Measurements from ENCODE around the gene PTPRT. TPM values are rescaled to one million over a fixed set of nuclear protein-coding genes. Genes with fewer than 3 reads are reported as not detected.

PTPRT gene
- total and polyA plus RNA-seq, 9 donors, result under 0.01 to 3.2 (median 0.22) TPM; not detected in 1

DNA sequence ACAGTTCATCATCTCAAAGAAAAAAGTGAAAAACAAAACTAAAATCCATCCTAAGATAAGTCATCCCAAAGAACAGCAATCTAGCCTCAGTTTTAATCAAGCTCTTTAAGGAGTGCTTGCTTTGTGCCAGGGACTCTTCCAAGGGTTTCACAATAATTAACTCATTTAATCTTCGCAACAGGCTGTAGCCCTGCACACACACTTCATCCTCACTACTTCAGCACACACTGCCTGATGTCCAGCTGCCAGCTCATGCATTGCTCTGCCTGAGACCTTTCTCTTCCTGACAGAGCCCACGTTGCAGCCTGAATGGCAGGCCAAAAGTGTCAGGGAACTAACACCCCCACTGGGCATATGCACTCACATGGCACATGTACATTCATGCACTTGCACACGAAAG lies 21.2 kb upstream of the PTPRT start:
- Histone ChIP-seq H3K27me3 (no peaks in the 10 kb centered on the region), H3K36me3 (no peaks in the 10 kb centered on the region), H3K27ac (no peak overlapping the region), H3K9me3 (no peaks in the 10 kb centered on the region), H3K4me1 (ENCODE audit: insufficient read depth) (no peaks in the 10 kb centered on the region), H3K4me3 (no peak overlapping the region)
- DNase-seq, result no peak
- WGBS, 3 donors, result 56 to 65% (median 65%) methylated on average over 3 of the region's 3 CpGs
- intact Hi-C loops (cut with DNase I), result no loop called here
- TF ChIP-seq POLR2A (IDR thresholded peaks at IDR 0.05) (no peak), EP300 (IDR thresholded peaks at IDR 0.05) (no peak)
- TF ChIP-seq, protein P1, sequence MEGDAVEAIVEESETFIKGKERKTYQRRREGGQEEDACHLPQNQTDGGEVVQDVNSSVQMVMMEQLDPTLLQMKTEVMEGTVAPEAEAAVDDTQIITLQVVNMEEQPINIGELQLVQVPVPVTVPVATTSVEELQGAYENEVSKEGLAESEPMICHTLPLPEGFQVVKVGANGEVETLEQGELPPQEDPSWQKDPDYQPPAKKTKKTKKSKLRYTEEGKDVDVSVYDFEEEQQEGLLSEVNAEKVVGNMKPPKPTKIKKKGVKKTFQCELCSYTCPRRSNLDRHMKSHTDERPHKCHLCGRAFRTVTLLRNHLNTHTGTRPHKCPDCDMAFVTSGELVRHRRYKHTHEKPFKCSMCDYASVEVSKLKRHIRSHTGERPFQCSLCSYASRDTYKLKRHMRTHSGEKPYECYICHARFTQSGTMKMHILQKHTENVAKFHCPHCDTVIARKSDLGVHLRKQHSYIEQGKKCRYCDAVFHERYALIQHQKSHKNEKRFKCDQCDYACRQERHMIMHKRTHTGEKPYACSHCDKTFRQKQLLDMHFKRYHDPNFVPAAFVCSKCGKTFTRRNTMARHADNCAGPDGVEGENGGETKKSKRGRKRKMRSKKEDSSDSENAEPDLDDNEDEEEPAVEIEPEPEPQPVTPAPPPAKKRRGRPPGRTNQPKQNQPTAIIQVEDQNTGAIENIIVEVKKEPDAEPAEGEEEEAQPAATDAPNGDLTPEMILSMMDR (IDR thresholded peaks at IDR 0.05), result no peak

DNA sequence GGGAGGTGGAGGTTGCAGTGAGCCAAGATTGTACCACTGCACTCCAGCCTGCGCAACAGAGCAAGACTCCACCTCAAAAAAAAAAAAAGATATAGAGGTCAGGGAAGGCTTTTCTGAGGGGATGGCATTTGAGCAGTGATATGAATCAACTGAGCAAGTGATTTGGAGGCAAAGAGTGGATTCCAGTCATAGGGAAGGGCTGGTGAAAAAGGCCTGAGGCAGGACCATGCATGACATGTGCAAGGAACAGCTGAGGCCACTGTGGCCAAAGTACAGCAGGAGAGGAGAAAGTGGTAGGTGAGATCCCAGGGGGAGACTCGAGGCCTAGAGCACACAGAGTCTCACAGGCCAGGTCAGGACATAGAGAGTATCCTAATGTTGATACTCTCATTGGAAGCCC lies 20.1 kb upstream of the PTPRT start:
- H3K4me1 ChIP-seq (ENCODE audit: insufficient read depth), result no peaks in the 10 kb centered on the region
- no peaks in the 10 kb centered on the region for H3K9me3 ChIP-seq
- DNase-seq, result no peak
- no peaks in the 10 kb centered on the region for H3K36me3 ChIP-seq
- no peak overlapping the region for H3K4me3 ChIP-seq
- intact Hi-C loops (cut with DNase I), result no loop called here
- H3K27me3 ChIP-seq, result no peaks in the 10 kb centered on the region
- 72 to 79% (median 73%) methylated on average over 2 of the region's 2 CpGs for WGBS, 3 donors
- no peak overlapping the region for H3K27ac ChIP-seq
- TF ChIP-seq, protein P1 (IDR thresholded peaks at IDR 0.05), result no peak
- TF ChIP-seq POLR2A (IDR thresholded peaks at IDR 0.05), result no peak
- no peak for TF ChIP-seq EP300 (IDR thresholded peaks at IDR 0.05)

DNA sequence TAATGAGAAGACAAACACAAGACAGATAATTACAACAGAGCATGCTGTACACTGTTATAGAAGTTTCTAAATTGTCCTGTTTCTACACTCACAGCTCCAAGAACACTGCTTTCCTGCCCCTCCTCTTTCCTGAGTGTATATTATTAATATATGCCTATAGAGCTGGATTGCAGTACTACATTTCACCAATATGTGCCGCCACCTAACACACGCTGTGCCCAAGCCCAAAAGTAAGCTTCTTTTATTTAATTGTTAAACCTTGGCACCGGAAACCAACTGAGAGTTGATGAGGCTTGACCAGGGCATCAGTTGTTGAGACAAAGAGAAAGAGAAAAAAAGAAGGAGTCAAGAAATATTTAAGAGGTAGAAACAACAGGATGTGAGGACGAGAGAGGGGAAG lies 16.0 kb upstream of the PTPRT start:
- intact Hi-C loops (cut with DNase I), result no loop called here
- H3K36me3 ChIP-seq, result no peaks in the 10 kb centered on the region
- no peaks in the 10 kb centered on the region for H3K4me1 ChIP-seq (ENCODE audit: insufficient read depth)
- no peaks in the 10 kb centered on the region for H3K9me3 ChIP-seq
- TF ChIP-seq EP300 (IDR thresholded peaks at IDR 0.05) (no peak), POLR2A (IDR thresholded peaks at IDR 0.05) (no peak)
- TF ChIP-seq, protein P1 (IDR thresholded peaks at IDR 0.05), result no peak
- no peak overlapping the region for H3K4me3 ChIP-seq
- 83 to 89% (median 87%) methylated on average over 4 of the region's 4 CpGs for WGBS, 3 donors
- H3K27me3 ChIP-seq, result no peaks in the 10 kb centered on the region
- DNase-seq, result no peak
- no peak overlapping the region for H3K27ac ChIP-seq

DNA sequence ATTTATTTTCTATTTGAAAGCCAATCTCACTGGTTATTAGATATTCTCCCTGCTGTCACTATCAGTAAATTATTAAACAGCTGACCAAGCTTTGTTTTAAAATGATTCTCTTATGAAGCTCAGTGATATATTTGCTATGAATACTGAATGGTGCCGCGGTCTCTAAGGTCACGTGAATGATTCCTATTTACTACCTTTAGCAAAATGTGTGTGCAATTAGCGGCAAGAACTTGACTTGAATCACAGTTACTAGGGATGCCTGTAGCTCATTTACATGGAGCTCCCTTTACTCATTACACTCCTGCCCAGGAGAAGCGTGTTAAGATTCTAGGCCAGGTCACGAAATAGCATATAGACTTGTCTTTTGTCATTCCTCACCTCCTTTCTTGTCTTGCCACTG lies 12.4 kb upstream of the PTPRT start:
- no peak overlapping the region for H3K27ac ChIP-seq
- no peak for DNase-seq
- no peaks in the 10 kb centered on the region for H3K27me3 ChIP-seq
- H3K4me1 ChIP-seq (ENCODE audit: insufficient read depth), result no peaks in the 10 kb centered on the region
- H3K9me3 ChIP-seq, result no peaks in the 10 kb centered on the region
- H3K4me3 ChIP-seq, result no peak overlapping the region
- no peak for TF ChIP-seq EP300 (IDR thresholded peaks at IDR 0.05)
- no peak for TF ChIP-seq POLR2A (IDR thresholded peaks at IDR 0.05)
- TF ChIP-seq, protein P1 (IDR thresholded peaks at IDR 0.05), result no peak
- no peaks in the 10 kb centered on the region for H3K36me3 ChIP-seq
- WGBS, 3 donors, result 80 to 84% (median 82%) methylated on average over 6 of the region's 6 CpGs
- intact Hi-C loops (cut with DNase I), result no loop called here

DNA sequence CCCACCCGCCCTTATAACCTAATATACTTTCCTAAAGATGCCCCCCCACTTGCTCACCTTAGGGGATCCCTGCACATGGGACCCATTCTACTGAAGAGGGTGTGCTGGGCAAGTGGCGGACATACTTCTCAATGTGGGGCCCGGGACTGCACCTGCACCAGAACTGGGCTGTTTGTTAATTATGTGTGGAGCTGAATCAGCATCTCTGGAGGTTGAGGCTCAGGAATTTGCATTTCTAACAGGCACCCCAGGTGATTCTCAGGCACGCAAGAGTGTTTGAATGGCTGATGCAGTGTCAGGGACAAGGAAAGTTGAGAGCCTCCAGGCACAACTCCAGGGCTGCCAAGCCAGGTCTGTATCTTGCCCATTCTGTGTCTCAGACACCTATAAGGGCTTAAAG lies 8.9 kb upstream of the PTPRT start:
- H3K4me3 ChIP-seq, result no peak overlapping the region
- TF ChIP-seq POLR2A (IDR thresholded peaks at IDR 0.05), result no peak
- TF ChIP-seq, protein P1 (IDR thresholded peaks at IDR 0.05), result no peak
- no peak for TF ChIP-seq EP300 (IDR thresholded peaks at IDR 0.05)
- no peaks in the 10 kb centered on the region for H3K27me3 ChIP-seq
- no peak overlapping the region for H3K27ac ChIP-seq
- H3K4me1 ChIP-seq (ENCODE audit: insufficient read depth), result no peaks in the 10 kb centered on the region
- H3K36me3 ChIP-seq, result no peaks in the 10 kb centered on the region
- intact Hi-C loops (cut with DNase I), result no loop called here
- no peaks in the 10 kb centered on the region for H3K9me3 ChIP-seq
- WGBS, 3 donors, result 49 to 57% (median 51%) methylated on average over 4 of the region's 4 CpGs
- no peak for DNase-seq

All from ovary (tissue), 9 donors.